MM.1S (cell line): Measurements from ENCODE around the gene FBXL19.

ENCODE experiments used
- DNase-seq: peaks from one replicate; pipeline ENCODE4 v3.0.0-alpha.2; 2015
- H2AFZ ChIP-seq: fragments of 300-600 bp; sonication (generic); 2 replicates; pipeline ENCODE4 v1.6.0; 2016; ENCODE audit warnings: antibody characterized with exemption, low read length
- H3F3A ChIP-seq: fragments of 300-600 bp; sonication (generic); 2 replicates; pipeline ENCODE4 v1.6.1; 2016; ENCODE audit warnings: mild to moderate bottlenecking, antibody characterized with exemption, low read length, moderate library complexity, mixed read lengths; ENCODE audit not compliant: insufficient read depth
- H3K27ac ChIP-seq: fragments of 300-600 bp; sonication (generic); 2 replicates; pipeline ENCODE4 v1.5.1; 2016; ENCODE audit warnings: mild to moderate bottlenecking, low read length
- H3K27me3 ChIP-seq: fragments of 300-600 bp; sonication (generic); replicated peaks from 2 replicates; pipeline ENCODE4 v1.6.0; 2016; ENCODE audit warnings: low read length; ENCODE audit not compliant: insufficient read depth
- H3K36me3 ChIP-seq: fragments of 300-600 bp; sonication (generic); replicated peaks from 2 replicates; pipeline ENCODE4 v1.6.1; 2016; ENCODE audit warnings: mild to moderate bottlenecking, low read length, mixed read lengths; ENCODE audit not compliant: insufficient read depth
- H3K4me1 ChIP-seq: fragments of 300-600 bp; sonication (generic); 2 replicates; pipeline ENCODE4 v1.6.1; 2016; ENCODE audit warnings: low read length, mixed read lengths
- H3K4me2 ChIP-seq: fragments of 300-600 bp; sonication (generic); 2 replicates; pipeline ENCODE4 v1.6.0; 2016; ENCODE audit warnings: low read depth, low read length
- H3K4me3 ChIP-seq: fragments of 300-600 bp; sonication (generic); 2 replicates; pipeline ENCODE4 v1.5.1; 2016; ENCODE audit warnings: low read length, mixed read lengths
- H3K79me2 ChIP-seq: fragments of 300-600 bp; sonication (generic); 2 replicates; pipeline ENCODE4 v1.6.1; 2016; ENCODE audit warnings: mixed run types, low read length, mixed read lengths
- H3K9ac ChIP-seq: fragments of 300-600 bp; sonication (generic); 2 replicates; pipeline ENCODE4 v1.6.1; 2016; ENCODE audit warnings: low read length, mixed read lengths
- H3K9me2 ChIP-seq: fragments of 300-600 bp; sonication (generic); replicated peaks from 2 replicates; pipeline ENCODE4 v1.6.1; 2016; ENCODE audit warnings: mild to moderate bottlenecking, low read length, mixed read lengths; ENCODE audit not compliant: insufficient read depth
- H3K9me3 ChIP-seq: fragments of 300-600 bp; sonication (generic); replicated peaks from 2 replicates; pipeline ENCODE4 v1.6.1; 2016; ENCODE audit warnings: mild to moderate bottlenecking, low read length, mixed read lengths; ENCODE audit not compliant: insufficient read depth
- H4K20me1 ChIP-seq: fragments of 300-600 bp; sonication (generic); 2 replicates; pipeline ENCODE4 v1.6.1; 2016; ENCODE audit warnings: mild to moderate bottlenecking, low read length, moderate library complexity, mixed read lengths; ENCODE audit not compliant: insufficient read depth
- CTCF ChIP-seq: fragments of 300-600 bp; sonication (generic); IDR thresholded peaks from 2 replicates; pipeline ENCODE4 v1.5.1; 2016; ENCODE audit warnings: antibody characterized with exemption, low read length, mixed read lengths
- EZH2 ChIP-seq: fragments of 300-600 bp; sonication (generic); optimal IDR thresholded peaks from 2 replicates; pipeline ENCODE3; 2017; ENCODE audit warnings: low read depth, mild to moderate bottlenecking, antibody characterized with exemption, low read length, mixed read lengths
- EZH2phosphoT487 ChIP-seq: fragments of 300-600 bp; sonication (generic); IDR thresholded peaks from 2 replicates; pipeline ENCODE4 v1.6.1; 2018; ENCODE audit warnings: antibody characterized with exemption, low read length

The FBXL19 gene

DNA sequence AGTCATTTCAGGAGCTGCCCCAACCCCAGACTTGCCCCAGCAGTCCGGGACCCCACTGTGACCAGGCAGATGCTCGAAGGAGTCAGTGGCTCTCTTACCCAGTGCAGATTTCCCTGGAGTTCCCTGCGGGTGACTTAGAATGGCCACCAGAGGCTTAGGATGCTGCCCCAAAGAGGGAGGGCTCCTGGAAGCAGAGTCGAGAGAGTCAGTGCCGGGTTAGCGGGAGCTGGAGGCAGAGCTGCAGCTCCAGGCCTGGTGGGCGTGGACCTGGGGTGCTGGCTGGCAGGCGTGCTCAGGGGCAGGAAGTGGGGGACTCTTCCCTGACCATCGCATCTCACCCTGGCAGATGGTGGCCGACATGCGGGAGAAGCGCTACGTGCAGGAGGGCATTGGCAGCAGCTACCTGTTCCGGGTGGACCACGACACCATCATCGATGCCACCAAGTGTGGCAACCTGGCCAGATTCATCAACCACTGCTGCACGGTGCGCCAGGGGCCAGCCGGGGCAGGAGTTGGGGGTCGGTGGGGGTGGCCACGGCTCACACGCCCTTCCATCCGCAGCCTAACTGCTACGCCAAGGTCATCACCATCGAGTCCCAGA lies 60.0 kb downstream of the FBXL19 start:
- no peaks in the 10 kb centered on the region for H3F3A ChIP-seq
- H4K20me1 ChIP-seq, result no peaks in the 10 kb centered on the region
- no peaks in the 10 kb centered on the region for H3K36me3 ChIP-seq
- no peaks in the 10 kb centered on the region for H3K9me2 ChIP-seq
- no peaks in the 10 kb centered on the region for H3K79me2 ChIP-seq
- H3K4me3 ChIP-seq, result no peak overlapping the region
- H3K4me1 ChIP-seq, result no peaks in the 10 kb centered on the region
- H3K9ac ChIP-seq, result no peak overlapping the region
- H3K27ac ChIP-seq, result no peak overlapping the region
- H2AFZ ChIP-seq, result no peak overlapping the region
- TF ChIP-seq CTCF, result no peak
- no peak for TF ChIP-seq EZH2phosphoT487
- H3K4me2 ChIP-seq, result no peak overlapping the region
- no peaks in the 10 kb centered on the region for H3K27me3 ChIP-seq
- DNase-seq, result no peak
- H3K9me3 ChIP-seq, result no peaks in the 10 kb centered on the region

DNA sequence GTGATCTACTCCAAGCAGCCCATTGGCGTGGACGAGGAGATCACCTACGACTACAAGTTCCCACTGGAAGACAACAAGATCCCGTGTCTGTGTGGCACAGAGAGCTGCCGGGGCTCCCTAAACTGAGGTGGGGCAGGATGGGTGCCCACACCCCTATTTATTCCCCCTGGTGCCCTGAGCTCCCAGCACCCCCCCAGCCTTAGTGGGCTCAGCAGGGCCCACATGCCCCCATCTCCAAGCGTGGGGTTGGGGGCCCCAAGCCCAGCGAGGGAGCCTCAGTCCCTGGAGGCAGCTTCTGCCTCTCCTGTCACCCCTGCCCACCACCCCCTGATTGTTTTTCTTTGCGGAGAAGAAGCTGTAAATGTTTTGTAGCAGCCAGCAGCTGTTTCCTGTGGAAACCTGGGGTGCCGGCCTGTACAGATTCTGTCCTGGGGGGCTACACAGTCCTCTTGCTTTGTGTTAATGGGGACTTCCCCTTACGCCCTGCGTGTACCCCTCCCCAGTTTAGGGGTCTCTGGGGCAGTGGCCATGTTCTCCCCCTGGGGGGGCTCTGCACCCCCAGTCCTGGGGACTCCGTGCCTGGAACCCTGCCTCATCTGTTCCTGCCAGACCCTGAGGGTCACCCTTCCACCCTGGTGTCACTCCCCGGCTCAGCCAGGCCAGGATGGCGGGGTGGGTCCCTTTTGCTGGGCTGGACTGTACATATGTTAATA lies 60.7 kb downstream of the FBXL19 start:
- TF ChIP-seq EZH2phosphoT487 (no peak), EZH2 (no peak), CTCF (no peak)
- Histone ChIP-seq H3K9ac (no peak overlapping the region), H3K9me2 (no peaks in the 10 kb centered on the region), H3K4me3 (no peak overlapping the region), H3K27me3 (no peaks in the 10 kb centered on the region), H3K36me3 (no peaks in the 10 kb centered on the region), H3K4me2 (no peak overlapping the region), H3K79me2 (no peaks in the 10 kb centered on the region), H3K4me1 (no peaks in the 10 kb centered on the region), H2AFZ (no peak overlapping the region), H3K9me3 (no peaks in the 10 kb centered on the region), H3K27ac (no peak overlapping the region), H3F3A (no peaks in the 10 kb centered on the region), H4K20me1 (no peaks in the 10 kb centered on the region)
- DNase-seq, result no peak

- Histone ChIP-seq H4K20me1 (no peaks in the 10 kb centered on the region), H3K27me3 (no peaks in the 10 kb centered on the region), H3K4me3 (no peak within 1 kb of the TSS), H3K79me2 (no peaks in the 10 kb centered on the region), H3K9ac (no peak within 1 kb of the TSS), H3F3A (no peaks in the 10 kb centered on the region), H3K27ac (no peak within 1 kb of the TSS), H3K4me1 (no peaks in the 10 kb centered on the region), H3K9me2 (no peaks in the 10 kb centered on the region), H3K4me2 (no peak within 1 kb of the TSS), H3K9me3 (no peaks in the 10 kb centered on the region), H2AFZ (no peak within 1 kb of the TSS), H3K36me3 (no peaks in the 10 kb centered on the region)
- DNase-seq, result peak; percentile 61
- TF ChIP-seq CTCF, result peak; percentile 86
- no peak for TF ChIP-seq EZH2phosphoT487
- TF ChIP-seq EZH2, result no peak
These were observed 61.5 kb downstream of the FBXL19 start, which contains the start of gene HSD3B7 for GRCh38 chr16:30984669-30985400. Gene HSD3B7 (plus strand): TSS chr16:30985207. CDS start chr16:30985659, 452 bp downstream.
